PFSK-1 (cell line): ENCODE data around the gene ZNF330.

ENCODE experiments used
- FOXP2 ChIP-seq: optimal IDR thresholded peaks from 2 replicates; pipeline ENCODE3; 2011; ENCODE audit warnings: borderline replicate concordance, control low read depth, inconsistent platforms; ENCODE audit not compliant: insufficient read depth; ENCODE audit errors: extremely low read length, extremely low read depth
- POLR2AphosphoS5 ChIP-seq: IDR thresholded peaks from 2 replicates; pipeline ENCODE4 v1.6.1; 2012; ENCODE audit warnings: low read depth, mild to moderate bottlenecking, control low read depth, low read length, moderate library complexity
- REST ChIP-seq, 2 experiments: IDR thresholded peaks; 2 replicates each; pipeline versions ENCODE4 v1.6.1 to v1.8.0; 2011 to 2012; ENCODE audit warnings: low read depth in 2 of 2, low read length in 2 of 2, control low read depth in 1 of 2, inconsistent platforms in 1 of 2, mild to moderate bottlenecking in 1 of 2, moderate library complexity in 1 of 2; ENCODE audit not compliant: insufficient read depth in 1 of 2
- SIN3A ChIP-seq: IDR thresholded peaks from 2 replicates; pipeline ENCODE4 v1.6.1; 2012; ENCODE audit warnings: mild to moderate bottlenecking, low read length, moderate library complexity, borderline replicate concordance; ENCODE audit not compliant: insufficient read depth
- TAF1 ChIP-seq: IDR thresholded peaks from 2 replicates; pipeline ENCODE4 v1.6.1; 2012; ENCODE audit warnings: low read length, control low read depth, borderline replicate concordance; ENCODE audit not compliant: insufficient read depth

Gene ZNF330

GRCh38 chr4:141283152-141283551 lies 62.5 kb downstream of the ZNF330 start:
- TF ChIP-seq TAF1 (no peak), FOXP2 (no peak), REST (IDR thresholded peaks at IDR 0.05; ENCODE audit: insufficient read depth in 1 of 2, low read depth in 2 of 2, low read length in 2 of 2) (no peak), SIN3A (no peak), POLR2AphosphoS5 (no peak)

- no peak for TF ChIP-seq SIN3A
- TF ChIP-seq REST (IDR thresholded peaks at IDR 0.05; ENCODE audit: insufficient read depth in 1 of 2, low read depth in 2 of 2, low read length in 2 of 2): no peak
- TF ChIP-seq TAF1: no peak
- no peak for TF ChIP-seq POLR2AphosphoS5
- no peak for TF ChIP-seq FOXP2
Observed at GRCh38 chr4:141283563-141283962, 62.9 kb downstream of the ZNF330 start.
